ENCODE measurements around the gene AASDHPPT. TPM values are rescaled to one million over a fixed set of nuclear protein-coding genes. Genes with fewer than 3 reads are reported as not detected.

The AASDHPPT gene
- total RNA-seq, 1 experiment from 2014 or later, result 47.1 TPM

DNA sequence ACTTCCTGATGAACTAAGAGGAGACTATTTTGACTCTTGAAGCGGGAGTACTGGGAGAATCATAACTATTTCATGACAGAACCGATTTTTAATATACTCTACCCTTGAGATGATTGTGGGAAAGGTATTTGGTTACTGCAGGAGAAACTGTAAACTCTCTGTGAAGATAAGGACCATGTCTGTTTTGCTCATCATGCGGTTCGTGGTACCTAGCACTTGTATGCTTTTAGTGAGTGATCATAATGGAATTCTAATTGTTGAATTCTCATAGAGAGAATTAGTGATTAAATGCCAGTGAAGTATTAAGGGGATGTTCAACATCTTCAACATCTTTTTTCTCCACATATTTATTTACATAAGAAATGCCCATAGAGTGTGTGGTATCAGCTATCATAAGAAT lies 11.4 kb downstream of the AASDHPPT start:
- no peak overlapping the region for H2BK5ac ChIP-seq (ENCODE audit: insufficient read length, low read length)
- H4K20me1 ChIP-seq (ENCODE audit: control insufficient read depth, insufficient read depth, insufficient read length), result no peaks in the 10 kb centered on the region
- H3K23me2 ChIP-seq (ENCODE audit: insufficient read length, low read depth, low read length, poor library complexity, severe bottlenecking), result no peaks in the 10 kb centered on the region
- no peak overlapping the region for H2AK5ac ChIP-seq (ENCODE audit: insufficient read length, low read length)
- H3K79me2 ChIP-seq (ENCODE audit: insufficient read depth, low read length), result peaks cover 9% of the 10 kb centered on the region; the same call in 1 of the 2 replicates
- no peak overlapping the region for H3K14ac ChIP-seq (ENCODE audit: insufficient read depth, low read length)
- Mint-ChIP-seq H3K4me1 (peaks cover 11 to 12% of the 10 kb centered on the region in 2 experiments), H3K27me3 (ENCODE audit: low read depth) (no peaks in the 10 kb centered on the region), H3K4me3 (no peak overlapping the region), H3K36me3 (ENCODE audit: insufficient read depth in 1 of 3, low read depth in 3 of 3) (peaks cover 19 to 56% (median 53%) of the 10 kb centered on the region in 3 experiments; a peak in 6 of 7 replicates), H3K9me3 (no peaks in the 10 kb centered on the region), H3K27ac (no peak overlapping the region; a peak in 1 of 7 replicates)
- H3K23ac ChIP-seq (ENCODE audit: insufficient read length, low read depth, low read length), result no peak overlapping the region
- H3K4me2 ChIP-seq (ENCODE audit: insufficient read depth, insufficient read length, low read length), result no peak overlapping the region
- no peak overlapping the region for H3K27ac ChIP-seq (ENCODE audit: insufficient read length, low read depth, low read length)
- no peaks in the 10 kb centered on the region for H3K27me3 ChIP-seq (ENCODE audit: insufficient read depth, low read length)
- H4K8ac ChIP-seq (replicated peaks; ENCODE audit: insufficient read length, low read depth, low read length), result no peak overlapping the region
- H2BK120ac ChIP-seq (ENCODE audit: low read depth, low read length, poor library complexity, severe bottlenecking), result no peak overlapping the region
- no peak overlapping the region for H3T11ph ChIP-seq (ENCODE audit: low read length)
- H2BK12ac ChIP-seq (ENCODE audit: insufficient read length, low read depth, low read length), result no peak overlapping the region
- H2BK20ac ChIP-seq (ENCODE audit: low read depth, low read length, poor library complexity, severe bottlenecking), result no peak overlapping the region
- H3K4me1 ChIP-seq (ENCODE audit: insufficient read depth, low read length), result no peaks in the 10 kb centered on the region
- TF ChIP-seq, protein P1, sequence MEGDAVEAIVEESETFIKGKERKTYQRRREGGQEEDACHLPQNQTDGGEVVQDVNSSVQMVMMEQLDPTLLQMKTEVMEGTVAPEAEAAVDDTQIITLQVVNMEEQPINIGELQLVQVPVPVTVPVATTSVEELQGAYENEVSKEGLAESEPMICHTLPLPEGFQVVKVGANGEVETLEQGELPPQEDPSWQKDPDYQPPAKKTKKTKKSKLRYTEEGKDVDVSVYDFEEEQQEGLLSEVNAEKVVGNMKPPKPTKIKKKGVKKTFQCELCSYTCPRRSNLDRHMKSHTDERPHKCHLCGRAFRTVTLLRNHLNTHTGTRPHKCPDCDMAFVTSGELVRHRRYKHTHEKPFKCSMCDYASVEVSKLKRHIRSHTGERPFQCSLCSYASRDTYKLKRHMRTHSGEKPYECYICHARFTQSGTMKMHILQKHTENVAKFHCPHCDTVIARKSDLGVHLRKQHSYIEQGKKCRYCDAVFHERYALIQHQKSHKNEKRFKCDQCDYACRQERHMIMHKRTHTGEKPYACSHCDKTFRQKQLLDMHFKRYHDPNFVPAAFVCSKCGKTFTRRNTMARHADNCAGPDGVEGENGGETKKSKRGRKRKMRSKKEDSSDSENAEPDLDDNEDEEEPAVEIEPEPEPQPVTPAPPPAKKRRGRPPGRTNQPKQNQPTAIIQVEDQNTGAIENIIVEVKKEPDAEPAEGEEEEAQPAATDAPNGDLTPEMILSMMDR (conservative IDR thresholded peaks at IDR 0.05), result no peak
- no peak for DNase-seq
- H3K4ac ChIP-seq (ENCODE audit: low read depth, low read length), result no peak overlapping the region
- no peak overlapping the region for H3K9ac ChIP-seq (ENCODE audit: extremely low read depth, insufficient read length, low read length)
- H4K5ac ChIP-seq (ENCODE audit: insufficient read length, low read depth, low read length), result no peak overlapping the region
- H3K9me3 ChIP-seq (ENCODE audit: control insufficient read depth, low read depth, low read length), result no peaks in the 10 kb centered on the region
- H2AFZ ChIP-seq (ENCODE audit: low read length), result no peak overlapping the region
- no peak overlapping the region for H4K91ac ChIP-seq (ENCODE audit: insufficient read length, low read depth, low read length)
- no peak overlapping the region for H2BK15ac ChIP-seq (ENCODE audit: low read depth, low read length)
- WGBS (ENCODE audit: extremely low coverage, insufficient read length, low lambda C conversion rate), result no CpG with 5 or more reads among the region's 4 CpGs
- peaks cover 6% of the 10 kb centered on the region for H3K79me1 ChIP-seq (ENCODE audit: insufficient read depth, low read depth, low read length, poor library complexity, severe bottlenecking)
- no peak overlapping the region for H3K18ac ChIP-seq (ENCODE audit: insufficient read length, low read depth, low read length)
- H3K56ac ChIP-seq (ENCODE audit: insufficient read length, low read depth, low read length), result no peak overlapping the region
